Caki2 (cell line): ENCODE data around the gene FBN1. TPM values are rescaled to one million over a fixed set of nuclear protein-coding genes. Genes with fewer than 3 reads are reported as not detected.

ENCODE experiments used
- DNase-seq: peaks from one replicate; pipeline ENCODE4 v3.0.0-alpha.2; 2015; ENCODE audit warnings: low read depth
- in situ Hi-C: cut with HindIII; loops from 2 replicates; pipeline ENCODE4 v1.10.0; 2016; ENCODE audit warnings: low sequenced_read_pairs, low pct_unique_long_range_greater_than_20kb, mixed read lengths
- total RNA-seq: library from RNA; depleted of rRNA; stranded (reverse); fragments of >200 nt; shearing (Covaris generic); gene quantifications from 2 replicates; pipeline ENCODE4 v1.2.3, GENCODE V29; 2014; ENCODE audit warnings: low replicate concordance

FBN1 gene
- total RNA-seq, 1 experiment from 2014 or later = 22.5 TPM

DNA sequence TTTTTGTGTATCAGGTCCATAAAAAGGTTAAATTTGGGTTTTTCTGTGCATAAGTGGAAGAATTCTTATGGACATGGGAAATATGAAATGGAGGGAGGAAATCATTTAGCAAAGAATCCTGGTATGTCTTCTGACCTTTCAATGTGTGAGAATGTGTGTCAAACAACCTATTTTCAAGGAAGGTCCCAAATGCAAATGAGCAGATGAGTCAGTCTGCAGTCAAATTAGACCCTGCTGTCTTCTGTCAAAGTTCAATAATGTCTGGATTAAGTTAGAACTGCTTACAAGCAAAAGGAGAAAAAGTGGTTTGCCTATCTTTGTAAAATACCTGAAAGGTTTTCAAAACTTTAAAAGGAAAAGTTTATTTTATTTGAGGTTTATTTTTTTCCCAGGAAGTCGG lies 15.3 kb downstream of the FBN1 start:
- in situ Hi-C loops = no loop called here

DNA sequence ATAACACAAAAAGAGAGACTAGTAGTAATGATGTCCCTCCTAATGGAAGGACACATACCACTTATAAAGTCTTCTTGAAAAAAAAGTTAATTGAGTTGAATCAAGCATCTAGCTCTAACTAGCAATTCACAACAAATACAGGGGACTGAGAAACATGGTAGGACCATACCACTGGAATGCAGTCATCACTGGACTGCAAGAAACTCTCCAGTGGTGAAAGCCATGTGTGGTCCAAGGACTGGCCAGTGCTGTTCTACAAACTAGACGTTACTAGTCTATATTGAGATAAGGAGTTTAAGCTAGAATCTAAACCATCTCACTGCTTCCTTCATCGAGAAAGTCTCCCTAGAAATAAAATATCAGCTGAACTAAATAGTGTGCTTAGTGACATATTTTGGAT lies 16.7 kb downstream of the FBN1 start:
- in situ Hi-C loops = no loop called here
- DNase-seq = no peak

More for the DNA sequence above, 15.3 kb downstream of the FBN1 start:
- no peak for DNase-seq

DNA sequence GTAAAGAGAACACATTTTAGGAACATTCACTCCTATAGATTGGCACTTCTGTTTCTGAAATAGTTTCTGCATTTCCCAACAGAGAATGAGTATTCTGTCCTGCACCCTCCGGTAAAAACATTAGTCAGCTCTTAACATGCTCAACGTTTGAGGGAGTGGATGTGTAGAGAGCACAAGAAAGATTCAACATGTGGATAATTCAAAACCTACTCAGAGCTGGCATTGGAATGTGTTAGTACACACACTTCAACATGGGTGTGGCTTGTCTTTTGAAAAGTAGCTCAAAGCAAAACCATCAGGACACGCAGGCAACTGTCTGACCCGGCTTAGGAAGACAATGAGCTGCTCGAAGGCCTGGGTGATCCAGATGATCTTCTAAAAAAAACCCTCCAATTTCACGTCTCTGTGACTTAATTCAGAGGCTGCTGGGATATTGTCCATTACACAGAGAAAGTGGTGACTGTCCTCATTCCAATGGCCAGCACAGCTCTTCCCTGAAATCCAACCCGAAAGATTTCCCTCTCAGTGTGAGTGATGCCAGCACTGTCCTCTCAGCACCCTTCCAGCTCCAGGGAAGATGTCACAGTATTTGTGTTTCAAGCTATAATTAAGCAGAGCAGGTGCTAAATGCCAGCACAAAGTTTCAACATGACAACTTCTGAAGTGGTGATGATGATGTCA lies 18.1 kb downstream of the FBN1 start:
- in situ Hi-C loops = no loop called here
- DNase-seq = no peak

DNA sequence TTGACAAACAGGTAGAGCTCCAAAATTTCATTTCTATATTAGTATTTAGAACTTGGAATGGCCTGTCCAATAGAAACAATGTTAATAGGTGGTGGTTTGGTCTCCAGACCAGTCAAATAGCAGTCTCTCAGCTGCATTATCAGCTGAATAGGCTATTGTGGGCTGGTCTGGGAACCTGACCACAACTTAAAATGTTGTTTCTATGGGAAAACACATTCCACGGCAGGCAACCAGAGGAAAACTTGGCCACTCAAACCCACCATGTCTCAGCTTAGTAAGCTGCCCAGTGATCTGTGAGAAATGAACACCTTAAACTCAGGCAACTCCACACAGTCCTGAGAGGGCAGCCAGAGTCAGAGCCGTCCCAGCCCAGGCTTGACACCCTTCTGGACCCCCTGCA lies 20.4 kb downstream of the FBN1 start:
- DNase-seq = no peak
- in situ Hi-C loops = no loop called here

DNA sequence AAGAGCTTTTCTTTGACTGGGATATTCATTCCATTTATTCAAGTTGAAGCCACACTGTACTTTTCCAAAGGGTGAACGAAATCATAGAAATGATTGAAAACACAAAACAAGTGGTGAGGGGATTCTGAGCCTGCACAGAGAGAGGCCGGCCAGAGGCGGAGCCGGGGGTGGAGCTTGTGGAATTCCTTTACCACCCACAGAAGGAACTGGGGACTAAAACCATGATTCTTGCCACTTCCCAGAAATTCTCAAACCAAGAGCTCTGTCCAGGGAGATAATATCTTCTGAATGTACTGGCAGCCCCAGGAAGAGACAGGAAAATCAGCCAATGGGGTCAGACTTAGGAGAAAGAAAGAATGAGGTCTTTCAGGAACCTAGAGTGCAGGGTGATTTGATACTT lies 20.8 kb downstream of the FBN1 start:
- in situ Hi-C loops = no loop called here
- DNase-seq = no peak

DNA sequence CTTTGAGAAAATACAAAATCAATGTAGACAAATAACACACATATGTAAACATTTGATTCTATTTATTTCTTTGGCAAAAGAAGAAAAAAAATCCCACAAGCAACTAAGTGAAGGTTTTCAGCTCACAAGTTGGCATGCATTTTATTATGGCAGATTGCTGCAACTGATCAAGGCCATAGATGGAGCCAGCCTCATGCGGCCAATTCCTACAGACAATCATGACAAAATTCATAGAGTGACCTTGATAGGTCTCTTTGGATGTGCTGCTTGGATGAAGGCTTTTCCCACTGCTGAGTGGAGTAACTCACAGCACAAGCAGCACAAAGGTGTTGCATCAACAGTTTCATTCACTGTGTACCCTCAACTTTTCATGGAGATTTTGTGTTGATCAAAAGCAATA lies 22.1 kb downstream of the FBN1 start:
- in situ Hi-C loops = no loop called here
- no peak for DNase-seq

DNA sequence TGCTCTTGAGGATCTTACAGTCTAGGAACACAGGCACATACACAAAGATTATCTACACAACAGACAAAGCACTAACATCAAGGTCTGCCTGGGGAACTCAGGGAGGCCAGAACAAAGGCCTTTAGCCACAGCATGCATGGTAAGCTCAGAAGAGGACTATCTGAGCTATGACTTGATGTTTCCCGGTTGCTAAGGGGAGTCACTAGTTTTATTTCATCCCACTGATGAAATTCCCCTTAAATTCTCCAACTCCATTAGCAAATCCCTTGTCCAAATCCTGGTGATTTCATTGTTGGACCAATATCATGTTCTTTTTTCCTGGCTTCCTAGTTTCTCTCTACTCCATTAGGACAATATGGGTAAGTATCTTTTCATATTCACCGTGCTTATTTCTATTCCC lies 23.3 kb downstream of the FBN1 start:
- in situ Hi-C loops = no loop called here
- DNase-seq = no peak

DNA sequence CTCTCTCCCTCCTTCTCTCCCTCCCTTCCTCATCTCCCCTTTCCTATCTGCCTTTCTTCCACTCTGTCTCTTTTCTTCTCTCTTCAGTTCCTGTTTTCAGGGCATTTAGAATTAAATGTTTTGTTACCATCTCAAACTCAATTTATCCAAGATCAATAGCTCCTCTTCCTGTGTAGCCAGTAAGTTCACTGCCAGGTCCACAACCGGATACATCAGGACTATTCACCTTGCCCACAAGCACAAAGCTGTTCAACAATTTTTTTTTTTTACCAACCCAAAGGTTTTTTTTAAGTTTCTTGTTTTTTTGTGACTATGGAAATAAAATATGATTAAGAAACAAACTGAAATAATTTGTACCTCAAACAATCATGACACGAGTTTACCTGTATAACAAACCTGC lies 26.1 kb downstream of the FBN1 start:
- in situ Hi-C loops = no loop called here
- no peak for DNase-seq

DNA sequence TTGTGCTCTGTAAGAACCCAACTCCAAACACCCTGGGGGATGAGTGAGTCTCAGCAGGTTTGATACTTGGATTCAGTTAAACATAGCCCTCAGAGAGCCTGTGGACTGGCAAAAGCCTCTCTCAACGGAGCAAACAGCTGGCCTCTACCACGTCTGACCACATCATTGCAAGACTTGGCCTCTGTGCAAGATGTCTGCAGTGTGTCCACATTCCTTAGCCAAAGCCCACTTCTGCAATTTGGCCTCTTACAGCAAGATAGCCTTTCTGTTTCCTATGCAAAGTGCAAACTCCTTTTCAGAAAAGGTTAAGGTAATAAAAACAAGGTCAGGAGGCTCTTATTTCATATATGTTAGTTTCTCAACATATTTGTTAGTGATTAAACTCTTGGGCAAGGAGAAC lies 27.9 kb downstream of the FBN1 start:
- DNase-seq = no peak
- in situ Hi-C loops = no loop called here

DNA sequence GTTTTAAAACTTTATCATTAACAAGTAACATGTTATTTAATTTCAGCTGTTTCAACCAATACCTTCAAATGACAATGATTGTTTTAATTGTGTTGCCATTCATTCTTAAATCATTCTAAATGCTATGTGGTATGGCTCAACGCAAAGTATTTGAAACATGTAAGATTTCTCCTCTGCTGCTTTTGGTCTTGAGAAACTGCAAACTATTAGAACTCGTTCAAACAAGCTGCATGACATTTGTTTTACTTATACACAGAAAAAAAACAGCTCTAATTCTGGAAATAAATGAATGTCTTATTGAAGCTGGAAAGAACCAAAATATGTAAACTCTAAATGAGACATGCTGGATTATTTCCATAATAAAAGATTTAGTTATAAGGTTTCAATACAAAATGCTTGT lies 29.3 kb downstream of the FBN1 start:
- in situ Hi-C loops = no loop called here
- no peak for DNase-seq

DNA sequence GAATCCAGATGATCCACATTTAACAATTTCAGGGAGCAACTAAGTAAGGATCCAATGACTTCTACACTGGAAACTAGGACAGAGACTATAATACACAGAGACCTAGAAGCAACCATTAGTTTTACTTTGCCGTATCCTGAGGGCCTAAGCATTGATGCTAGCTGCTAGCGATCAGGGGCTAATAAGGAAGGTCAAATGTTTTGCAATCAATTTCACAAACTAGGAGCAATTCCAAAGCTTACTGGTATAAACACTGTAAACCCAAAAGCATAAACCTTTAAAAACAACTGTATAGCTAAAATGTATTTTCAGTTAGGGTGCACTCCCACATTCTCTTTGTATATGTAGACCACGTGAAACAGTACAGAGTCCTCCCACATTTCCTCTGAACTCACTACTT lies 31.5 kb downstream of the FBN1 start:
- DNase-seq = no peak
- in situ Hi-C loops = no loop called here

DNA sequence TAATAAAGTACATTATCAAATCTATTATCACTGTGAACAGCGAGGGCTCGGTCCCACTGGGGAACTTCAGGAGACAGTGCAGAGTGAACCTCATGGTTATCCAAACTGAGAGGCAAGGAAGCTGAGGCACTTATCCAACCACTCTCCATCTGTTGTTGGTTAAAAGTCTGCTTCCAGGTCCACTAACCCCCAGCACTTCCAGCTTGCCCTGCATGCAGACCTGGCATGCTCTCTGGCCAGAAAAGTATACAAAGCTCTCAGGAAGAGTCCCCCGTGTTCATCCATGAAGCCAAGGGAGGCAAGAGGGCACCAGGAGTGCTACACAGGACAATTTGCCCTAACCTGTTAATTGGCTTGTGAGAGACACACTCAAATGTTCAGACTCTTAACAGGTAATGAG lies 36.0 kb downstream of the FBN1 start:
- no peak for DNase-seq
- in situ Hi-C loops = no loop called here

DNA sequence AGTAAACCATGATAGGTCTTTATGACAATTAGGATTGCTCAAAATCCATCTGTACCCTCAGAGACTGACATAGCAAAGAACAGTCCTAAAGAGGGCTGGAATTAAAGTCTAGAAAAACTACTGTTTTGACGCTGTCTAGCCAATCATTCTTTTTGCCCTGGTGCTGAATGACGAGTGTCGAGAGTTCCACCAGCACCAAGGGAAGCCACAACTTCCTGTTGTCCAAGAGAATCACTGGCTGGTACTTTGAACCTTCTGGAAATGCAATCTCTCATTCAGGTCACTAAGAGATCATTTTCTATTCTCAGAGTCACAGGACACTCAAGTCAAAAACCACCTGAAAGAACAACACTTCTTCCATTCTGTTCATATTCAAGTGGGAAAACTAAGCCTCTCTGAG lies 37.7 kb downstream of the FBN1 start:
- in situ Hi-C loops = no loop called here
- DNase-seq = no peak

DNA sequence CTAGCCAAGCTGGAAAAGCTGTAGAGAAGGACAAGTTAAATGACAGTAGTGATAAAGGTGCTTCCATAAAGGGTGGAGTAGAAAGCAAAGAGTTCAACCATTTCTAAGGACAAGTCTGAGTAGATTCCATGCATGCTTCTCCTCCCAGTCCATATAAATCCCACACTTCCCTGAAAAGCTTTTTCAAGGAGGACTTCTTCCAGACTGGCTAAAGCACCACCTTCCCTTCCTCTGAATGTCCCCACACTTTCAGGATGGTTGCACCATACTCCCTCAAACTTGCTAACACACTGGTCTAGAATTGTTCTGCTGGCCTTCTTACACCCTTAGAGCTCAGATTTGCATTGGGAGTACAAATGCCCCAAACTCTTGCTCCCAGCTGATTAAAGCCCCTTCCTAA lies 40.9 kb downstream of the FBN1 start:
- DNase-seq = no peak
- in situ Hi-C loops = no loop called here

DNA sequence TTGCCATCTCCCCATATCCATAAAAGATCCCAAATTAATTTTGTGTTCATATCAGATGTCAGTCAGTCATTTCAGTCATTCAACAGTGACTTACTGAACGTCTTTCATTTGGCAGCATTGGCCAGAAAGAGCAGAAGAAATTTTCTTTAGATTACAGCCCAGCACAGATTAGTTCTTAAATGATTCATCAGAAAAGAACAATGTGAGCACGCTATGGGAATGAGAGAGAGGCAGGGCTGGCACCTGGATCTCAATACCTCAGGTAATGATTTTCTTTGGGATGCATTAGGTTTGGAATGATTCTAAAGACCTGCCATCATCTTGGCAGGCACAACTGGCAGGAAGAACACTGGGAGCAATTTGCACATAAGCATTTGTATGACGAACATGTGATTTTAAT lies 41.6 kb downstream of the FBN1 start:
- in situ Hi-C loops = no loop called here
- no peak for DNase-seq

DNA sequence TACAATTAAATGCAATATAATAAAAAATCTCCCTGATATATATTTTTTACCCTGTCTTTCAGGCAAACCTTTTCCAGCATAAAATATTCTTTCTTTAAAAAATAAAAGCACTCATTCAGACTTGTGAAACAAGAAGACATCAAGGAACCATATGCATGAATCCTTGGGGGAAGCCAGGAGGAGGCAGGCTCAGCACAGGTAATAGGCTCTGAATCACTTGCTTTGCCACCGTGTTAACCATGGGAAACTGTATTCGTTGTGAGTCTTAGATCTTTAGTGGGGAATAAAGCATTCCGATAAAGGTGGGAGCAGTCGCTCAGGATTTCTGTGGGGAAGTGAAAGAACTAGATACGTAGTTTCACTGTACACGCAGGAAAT lies 42.4 kb downstream of the FBN1 start:
- in situ Hi-C loops = no loop called here
- DNase-seq = no peak

DNA sequence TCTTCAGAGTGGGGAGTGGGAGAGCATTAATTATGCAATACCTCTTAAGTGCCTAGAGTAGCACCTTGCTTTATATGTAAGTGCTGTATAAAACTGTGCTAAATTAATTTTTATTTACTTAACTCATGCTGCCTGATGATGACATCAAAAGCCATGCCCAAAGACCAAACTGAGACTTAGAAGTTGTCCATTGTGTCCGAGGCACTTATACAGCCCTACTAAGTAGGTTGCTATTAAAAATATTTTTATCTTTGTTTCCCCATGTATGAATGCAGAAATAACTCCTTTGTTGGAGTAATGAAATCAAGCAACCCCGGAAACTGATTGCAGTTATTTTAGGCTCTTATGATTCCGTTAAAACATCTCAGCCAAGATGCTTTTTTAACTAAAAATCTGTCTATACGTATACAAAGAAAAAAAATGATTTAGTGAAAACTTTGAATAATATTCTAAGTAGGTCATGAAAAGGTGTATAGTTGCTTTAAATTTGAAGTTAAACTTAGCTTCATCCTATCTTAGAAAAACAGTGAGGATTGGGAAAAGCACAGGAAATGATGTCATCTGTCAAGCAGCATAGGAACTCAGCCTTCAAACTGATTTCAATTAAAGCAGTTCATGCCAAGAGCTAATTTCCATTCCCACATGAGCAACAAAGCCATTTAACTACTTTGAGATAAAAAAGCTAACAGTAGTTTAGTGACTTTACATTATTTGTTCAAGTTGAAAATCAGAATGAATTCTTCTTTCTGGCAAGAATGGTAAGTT lies 43.0 kb downstream of the FBN1 start:
- in situ Hi-C loops = no loop called here
- DNase-seq = no peak

DNA sequence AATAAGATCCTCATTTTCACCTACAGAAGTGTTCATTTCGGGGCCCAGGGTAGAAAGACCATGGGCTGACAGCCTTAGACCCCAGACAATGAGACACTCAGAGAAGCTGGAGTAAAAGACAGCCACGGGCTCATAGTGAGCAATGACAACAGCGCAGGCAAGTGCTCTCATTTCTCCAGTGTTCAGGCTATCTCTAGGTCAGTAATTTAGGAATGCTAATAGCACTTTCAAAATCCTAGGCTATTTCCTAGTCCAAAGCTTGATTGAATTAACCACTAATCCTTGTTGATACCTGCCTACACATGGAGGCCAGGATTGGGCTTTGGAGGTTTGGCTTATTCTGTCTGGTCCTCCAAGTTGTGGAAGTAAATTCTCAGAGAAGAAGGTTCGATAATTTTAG lies 44.4 kb downstream of the FBN1 start:
- in situ Hi-C loops = no loop called here
- DNase-seq = no peak

DNA sequence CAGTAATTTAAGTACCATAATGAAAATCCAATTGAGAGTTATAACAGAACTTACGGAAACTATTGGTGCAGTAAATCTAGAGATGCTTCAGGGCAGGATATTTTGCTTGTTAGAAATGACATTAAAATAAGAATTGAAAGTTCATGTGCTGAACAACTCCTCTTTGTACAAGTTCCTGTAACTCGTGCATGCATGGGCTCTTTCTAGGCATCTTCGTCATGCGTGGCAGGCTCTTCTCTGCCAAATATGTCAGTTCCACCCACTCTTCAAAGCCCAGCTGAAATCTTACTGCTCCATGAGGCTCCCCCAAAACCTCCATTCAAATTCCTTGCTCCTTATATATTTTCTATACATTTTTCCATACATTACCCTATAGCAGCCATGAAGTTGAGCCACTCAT lies 48.7 kb downstream of the FBN1 start:
- DNase-seq = no peak
- in situ Hi-C loops = no loop called here

DNA sequence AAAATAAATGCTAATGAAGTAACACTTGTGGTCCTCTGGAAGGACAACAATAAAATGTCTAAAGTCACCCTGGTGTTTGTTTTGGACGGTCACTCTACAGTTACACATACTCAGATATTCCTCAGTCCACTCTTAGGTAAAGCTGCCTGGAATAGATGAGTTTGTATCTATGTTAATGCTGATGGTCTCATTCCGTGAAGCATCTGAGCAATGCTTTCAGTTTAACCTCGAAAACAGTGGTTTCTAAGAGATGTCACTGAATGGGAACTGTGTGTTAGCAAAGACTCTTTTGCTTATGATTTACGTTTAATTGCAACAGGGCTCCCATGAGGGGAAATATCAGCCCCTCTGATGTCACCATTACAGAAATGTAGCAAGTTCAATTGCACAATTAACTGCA lies 49.1 kb downstream of the FBN1 start:
- DNase-seq = no peak
- in situ Hi-C loops = no loop called here
